Fibroblast of lung (primary cell): ENCODE measurements around the gene ANKZF1. TPM values are rescaled to one million over a fixed set of nuclear protein-coding genes. Genes with fewer than 3 reads are reported as not detected.

ENCODE experiments used
- DNase-seq, 2 donors: peaks; one replicate each; pipeline versions ENCODE4 v3.0.0 to v3.0.0-alpha.2; 2010; ENCODE audit warnings: low read depth in 2 of 2
- H2AFZ ChIP-seq: 2 replicates; pipeline ENCODE4 v1.5.1; 2012; ENCODE audit warnings: low read length, control low read depth, inconsistent platforms
- H3K27ac ChIP-seq: 2 replicates; pipeline ENCODE4 v1.5.1; 2011; ENCODE audit warnings: low read length, control low read depth; ENCODE audit not compliant: insufficient read depth
- H3K27me3 ChIP-seq: 2 replicates; pipeline ENCODE4 v1.5.1; 2011; ENCODE audit warnings: mild to moderate bottlenecking, low read length; ENCODE audit not compliant: control insufficient read depth, insufficient read depth
- H3K36me3 ChIP-seq: 2 replicates; pipeline ENCODE4 v1.5.1; 2011; ENCODE audit warnings: low read length; ENCODE audit not compliant: control insufficient read depth, insufficient read depth
- H3K4me1 ChIP-seq: 2 replicates; pipeline ENCODE4 v1.5.1; 2011; ENCODE audit warnings: low read length; ENCODE audit not compliant: control insufficient read depth, insufficient read depth; ENCODE audit errors: extremely low read depth
- H3K4me2 ChIP-seq: 2 replicates; pipeline ENCODE4 v1.5.1; 2011; ENCODE audit warnings: low read length, control low read depth; ENCODE audit not compliant: insufficient read depth; ENCODE audit errors: extremely low read depth
- H3K4me3 ChIP-seq, 4 experiments: fragments of 200-600 bp in 1 of 4; sonication (generic) in 1 of 4; replicated peaks in 1 of 4; 2 replicates each; pipeline ENCODE4 v1.5.1; 2011 to 2016; ENCODE audit warnings: low read length in 4 of 4, low read depth in 3 of 4, mild to moderate bottlenecking in 3 of 4, control low read depth in 2 of 4, inconsistent platforms in 1 of 4, mixed read lengths in 1 of 4; ENCODE audit not compliant: insufficient read depth in 1 of 4; ENCODE audit errors: control extremely low read depth in 1 of 4
- H3K79me2 ChIP-seq: 2 replicates; pipeline ENCODE4 v1.5.1; 2012; ENCODE audit warnings: mild to moderate bottlenecking, low read length, inconsistent platforms; ENCODE audit not compliant: control insufficient read depth, insufficient read depth
- H3K9ac ChIP-seq: 2 replicates; pipeline ENCODE4 v1.5.1; 2011; ENCODE audit warnings: mild to moderate bottlenecking, low read length, control low read depth; ENCODE audit not compliant: insufficient read depth
- H3K9me3 ChIP-seq: 2 replicates; pipeline ENCODE4 v1.5.1; 2012; ENCODE audit warnings: low read depth, low read length; ENCODE audit not compliant: control insufficient read depth, insufficient read depth
- H4K20me1 ChIP-seq: 2 replicates; pipeline ENCODE4 v1.5.1; 2011; ENCODE audit warnings: low read length; ENCODE audit not compliant: control insufficient read depth, insufficient read depth; ENCODE audit errors: extremely low read depth
- EZH2 ChIP-seq: IDR thresholded peaks from 2 replicates; pipeline ENCODE4 v1.5.1; 2012; ENCODE audit warnings: low read length, control low read depth, mild to moderate bottlenecking; ENCODE audit errors: missing control alignments
- polyA plus RNA-seq, 2 donors: library from polyadenylated mRNA; depleted of rRNA in 1 of 2; stranded (reverse) in 1 of 2; unstranded in 1 of 2; fragments of >200 nt; gene quantifications; 2 replicates each; pipeline ENCODE4 v1.2.1, GENCODE V29; 2011 to 2012; ENCODE audit warnings: missing spikeins in 1 of 2
- total RNA-seq: library from RNA; depleted of rRNA; stranded (reverse); fragments of >200 nt; gene quantifications from 2 replicates; pipeline ENCODE4 v1.2.1, GENCODE V29; 2014
- TF ChIP-seq, protein P1 (sequence below), 2 donors: IDR thresholded peaks in 1 of 2; conservative IDR thresholded peaks in 1 of 2; 1 replicate in 1 of 2; 2 replicates in 1 of 2; pipeline ENCODE4 v1.5.1; 2011 to 2012; ENCODE audit warnings: low read length in 2 of 2, control low read depth in 1 of 2, inconsistent platforms in 1 of 2, low read depth in 1 of 2, mild to moderate bottlenecking in 1 of 2

Gene ANKZF1
- total and polyA plus RNA-seq, 2 donors (not counting 1 experiment from before 2014, with no cell fraction given) = 13.2 to 32.7 TPM

GRCh38 chr2:219281588-219281987 is 52.0 kb downstream of the ANKZF1 start:
- H3K36me3 ChIP-seq = peaks cover 28% of the 10 kb centered on the region
- H3K4me1 ChIP-seq = peaks cover 23% of the 10 kb centered on the region
- H3K4me3 ChIP-seq = no peak overlapping the region
- no peak overlapping the region for H3K4me2 ChIP-seq
- DNase-seq = no peak
- no peak for TF ChIP-seq EZH2
- TF ChIP-seq, protein P1, sequence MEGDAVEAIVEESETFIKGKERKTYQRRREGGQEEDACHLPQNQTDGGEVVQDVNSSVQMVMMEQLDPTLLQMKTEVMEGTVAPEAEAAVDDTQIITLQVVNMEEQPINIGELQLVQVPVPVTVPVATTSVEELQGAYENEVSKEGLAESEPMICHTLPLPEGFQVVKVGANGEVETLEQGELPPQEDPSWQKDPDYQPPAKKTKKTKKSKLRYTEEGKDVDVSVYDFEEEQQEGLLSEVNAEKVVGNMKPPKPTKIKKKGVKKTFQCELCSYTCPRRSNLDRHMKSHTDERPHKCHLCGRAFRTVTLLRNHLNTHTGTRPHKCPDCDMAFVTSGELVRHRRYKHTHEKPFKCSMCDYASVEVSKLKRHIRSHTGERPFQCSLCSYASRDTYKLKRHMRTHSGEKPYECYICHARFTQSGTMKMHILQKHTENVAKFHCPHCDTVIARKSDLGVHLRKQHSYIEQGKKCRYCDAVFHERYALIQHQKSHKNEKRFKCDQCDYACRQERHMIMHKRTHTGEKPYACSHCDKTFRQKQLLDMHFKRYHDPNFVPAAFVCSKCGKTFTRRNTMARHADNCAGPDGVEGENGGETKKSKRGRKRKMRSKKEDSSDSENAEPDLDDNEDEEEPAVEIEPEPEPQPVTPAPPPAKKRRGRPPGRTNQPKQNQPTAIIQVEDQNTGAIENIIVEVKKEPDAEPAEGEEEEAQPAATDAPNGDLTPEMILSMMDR (conservative IDR thresholded peaks at IDR 0.05 in 1 of 2, IDR thresholded peaks at IDR 0.05 in 1 of 2; ENCODE audit: low read depth in 1 of 2, low read length in 2 of 2) = no peak
- no peaks in the 10 kb centered on the region for H4K20me1 ChIP-seq
- H3K9me3 ChIP-seq = no peaks in the 10 kb centered on the region
- no peak overlapping the region for H3K27ac ChIP-seq
- peaks cover 8% of the 10 kb centered on the region for H3K79me2 ChIP-seq
- H3K9ac ChIP-seq = no peak overlapping the region
- H2AFZ ChIP-seq = no peak overlapping the region
- no peaks in the 10 kb centered on the region for H3K27me3 ChIP-seq

DNA sequence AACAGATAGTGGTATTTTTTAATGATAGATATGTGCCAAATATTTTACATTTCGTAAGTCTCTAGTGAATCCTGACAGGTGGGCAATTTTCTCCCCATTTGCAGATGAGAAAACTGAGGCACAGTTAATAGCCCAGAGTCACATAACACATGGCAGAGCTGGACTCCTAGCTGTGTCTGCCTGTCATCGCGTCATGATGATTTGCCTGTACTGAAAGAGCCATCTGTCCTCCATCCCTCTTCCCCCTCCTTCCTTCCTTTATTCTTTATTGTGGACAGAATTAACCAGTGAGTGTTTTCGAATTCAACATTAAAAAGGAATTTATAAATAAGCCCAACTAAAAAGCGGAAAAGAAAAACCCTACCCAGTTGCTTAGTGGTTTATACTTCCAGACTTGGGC is 52.8 kb downstream of the ANKZF1 start:
- Histone ChIP-seq H3K36me3 (peaks cover 30% of the 10 kb centered on the region), H3K4me2 (no peak overlapping the region), H3K27me3 (no peaks in the 10 kb centered on the region), H3K27ac (no peak overlapping the region), H4K20me1 (no peaks in the 10 kb centered on the region), H3K4me3 (no peak overlapping the region), H3K4me1 (peaks cover 23% of the 10 kb centered on the region), H3K79me2 (peaks cover 8% of the 10 kb centered on the region), H3K9me3 (no peaks in the 10 kb centered on the region), H3K9ac (no peak overlapping the region), H2AFZ (no peak overlapping the region)
- no peak for TF ChIP-seq EZH2
- TF ChIP-seq, protein P1 (conservative IDR thresholded peaks at IDR 0.05 in 1 of 2, IDR thresholded peaks at IDR 0.05 in 1 of 2; ENCODE audit: low read depth in 1 of 2, low read length in 2 of 2) = no peak
- DNase-seq = no peak

GRCh38 chr2:219282943-219283581 is 53.5 kb downstream of the ANKZF1 start:
- Histone ChIP-seq H3K27me3 (no peaks in the 10 kb centered on the region), H4K20me1 (no peaks in the 10 kb centered on the region), H3K36me3 (peaks cover 30% of the 10 kb centered on the region), H3K79me2 (peaks cover 8% of the 10 kb centered on the region), H3K4me2 (no peak overlapping the region), H3K27ac (no peak overlapping the region), H3K9ac (no peak overlapping the region), H3K4me3 (no peak overlapping the region), H3K4me1 (peaks cover 19% of the 10 kb centered on the region), H3K9me3 (no peaks in the 10 kb centered on the region), H2AFZ (no peak overlapping the region)
- no peak for DNase-seq
- TF ChIP-seq EZH2 = no peak
- TF ChIP-seq, protein P1 (conservative IDR thresholded peaks at IDR 0.05 in 1 of 2, IDR thresholded peaks at IDR 0.05 in 1 of 2; ENCODE audit: low read depth in 1 of 2, low read length in 2 of 2) = no peak
